GM18498 (cell line): ENCODE data around the gene ANP32B.
"Not testable (repeated sequence)": the region's sequence is repeated elsewhere in the genome, so short reads cannot be mapped to it uniquely, and the experiment has no call there.

Experiments used
- ATAC-seq: cut with Tn5 transposase; IDR thresholded peaks from one replicate; pipeline ENCODE4 v1.9.1; 2021; ENCODE audit warnings: mild to moderate bottlenecking, moderate library complexity; ENCODE audit not compliant: unreplicated experiment

ANP32B gene

DNA sequence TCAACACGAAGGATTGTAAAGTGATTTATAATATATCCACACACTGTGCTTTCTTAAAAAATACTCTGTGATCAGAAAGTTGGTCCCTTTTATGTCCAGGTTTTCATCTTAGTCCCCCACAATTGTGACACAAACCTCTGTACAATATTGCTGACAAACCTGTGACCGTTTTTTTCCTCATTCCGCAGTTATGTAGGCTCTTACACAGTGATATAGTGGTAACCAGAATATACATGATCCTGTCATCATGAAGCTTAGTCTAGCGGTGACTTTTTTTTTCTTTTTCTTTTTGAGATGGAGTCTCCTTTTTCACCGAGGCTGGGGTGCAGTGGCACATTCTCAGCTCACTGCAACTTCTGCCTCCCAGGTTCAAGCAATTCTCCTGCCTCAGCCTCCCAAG is 8.7 kb downstream of the ANP32B start:
- no peak for ATAC-seq

DNA sequence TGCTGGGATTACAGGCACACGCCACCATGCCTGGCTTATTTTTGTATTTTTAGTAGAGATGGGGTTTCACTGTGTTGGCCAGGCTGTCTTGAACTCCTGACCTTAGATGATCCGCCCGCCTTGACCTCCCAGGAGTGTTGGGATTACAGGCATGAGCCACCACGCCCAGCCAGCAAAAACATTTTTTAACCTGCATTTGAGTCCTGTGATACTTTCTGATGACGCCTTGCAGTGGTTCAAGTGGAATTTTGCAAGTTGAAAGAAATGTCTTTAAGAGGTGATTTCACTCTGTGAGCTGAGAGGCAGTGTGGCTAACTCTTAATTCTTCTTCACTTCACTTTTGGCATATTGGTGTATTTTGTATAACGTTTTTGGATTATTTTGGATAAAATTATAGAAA is 9.1 kb downstream of the ANP32B start:
- no peak for ATAC-seq

DNA sequence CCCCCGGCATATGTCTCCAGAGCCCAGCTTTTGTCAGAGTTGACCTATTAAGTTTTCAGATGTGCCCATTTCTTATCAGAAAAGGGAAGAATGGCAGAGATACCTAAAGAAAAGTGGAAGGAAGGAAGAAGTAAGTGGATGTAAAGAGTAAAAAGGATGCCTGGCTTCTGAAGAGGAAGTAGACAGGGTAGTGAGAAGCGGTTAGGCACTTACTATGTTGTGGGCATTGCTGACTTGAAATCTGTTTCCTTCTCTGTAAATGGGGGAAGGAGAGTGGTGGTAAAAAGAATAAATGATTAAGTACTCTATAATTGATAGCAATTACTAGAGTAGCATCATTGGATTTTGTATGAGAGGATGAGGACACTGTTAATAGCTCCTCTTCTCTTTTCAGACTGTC is 9.9 kb downstream of the ANP32B start:
- peak; percentile 59 for ATAC-seq

DNA sequence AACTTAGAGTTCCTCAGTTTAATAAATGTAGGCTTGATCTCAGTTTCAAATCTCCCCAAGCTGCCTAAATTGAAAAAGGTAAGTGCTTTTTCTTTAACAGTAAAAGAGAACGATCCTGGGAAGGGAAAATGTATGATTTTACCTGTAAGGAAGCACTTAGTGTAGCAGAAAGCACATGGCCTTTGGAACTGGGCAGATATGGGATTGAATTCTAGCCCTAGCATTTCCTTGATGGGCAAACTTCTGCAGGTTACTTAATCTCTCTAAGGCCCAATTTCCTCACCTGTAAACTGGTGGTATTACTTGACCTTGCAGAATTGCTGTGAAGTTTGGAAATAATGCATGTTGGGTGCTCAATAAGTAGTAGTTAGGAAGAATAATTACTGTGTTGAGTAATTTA is 11.6 kb downstream of the ANP32B start:
- ATAC-seq = no peak

DNA sequence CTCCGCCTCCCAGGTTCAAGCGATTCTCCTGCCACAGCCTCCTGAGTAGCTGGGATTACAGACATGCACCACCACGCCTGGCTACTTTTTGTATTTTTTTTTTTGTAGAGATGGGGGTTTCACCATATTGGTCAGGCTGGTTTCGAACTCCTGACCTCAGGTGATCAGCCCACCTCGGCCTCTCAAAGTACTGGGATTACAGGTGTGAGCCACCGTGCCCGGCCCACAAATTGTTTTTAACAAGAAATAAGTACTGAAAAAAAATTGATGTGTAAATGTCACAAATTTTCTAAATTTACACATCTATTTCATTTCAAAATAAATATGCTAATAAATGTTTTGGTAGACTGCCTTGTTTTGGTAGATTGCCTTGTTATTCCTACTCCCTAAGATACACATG is 13.5 kb downstream of the ANP32B start:
- not testable (repeated sequence) for ATAC-seq

DNA sequence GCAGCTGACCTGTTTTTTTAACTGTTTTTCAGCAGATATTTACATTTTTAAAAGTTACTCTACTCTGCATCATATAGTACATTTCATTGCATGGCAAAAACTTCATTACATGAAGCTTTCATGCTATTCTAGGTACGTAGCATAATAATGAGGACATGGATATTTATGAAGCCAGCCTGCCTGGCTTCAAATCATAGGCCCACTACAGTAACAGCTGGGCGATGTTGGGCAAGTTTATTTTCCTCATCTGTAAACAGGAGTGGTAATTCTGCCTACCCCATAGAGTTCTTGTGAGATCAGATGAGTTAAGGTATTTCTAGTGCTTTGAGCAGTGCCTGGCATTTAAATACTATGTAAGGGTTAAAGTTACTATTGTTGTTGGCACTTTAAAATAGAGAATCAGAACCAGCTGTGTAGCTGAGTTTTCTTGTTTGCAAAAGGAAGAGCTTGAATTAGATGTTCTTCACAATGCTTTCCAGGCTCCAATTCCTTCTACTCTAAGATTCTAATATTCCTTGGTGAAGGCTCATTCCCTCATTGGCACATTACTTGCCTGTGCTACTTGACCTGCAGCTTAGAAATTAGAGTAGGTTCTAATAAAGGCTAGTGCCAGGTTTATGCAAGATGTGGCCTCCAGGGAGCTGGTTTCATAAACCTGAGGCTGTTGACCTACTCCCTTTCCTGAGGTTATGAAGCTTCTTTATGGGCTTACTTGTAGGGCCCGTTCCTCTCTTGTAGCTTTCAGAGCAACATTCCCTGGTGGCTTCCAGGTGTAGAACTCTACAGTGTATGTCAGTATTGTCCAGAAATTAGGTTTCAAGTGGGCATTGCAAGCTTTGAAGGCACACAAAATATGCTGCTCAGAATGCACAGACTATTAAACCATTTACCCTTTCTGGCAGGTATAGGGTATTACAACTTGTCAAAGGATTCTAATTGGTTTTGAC is 14.5 kb downstream of the ANP32B start:
- ATAC-seq = no peak

DNA sequence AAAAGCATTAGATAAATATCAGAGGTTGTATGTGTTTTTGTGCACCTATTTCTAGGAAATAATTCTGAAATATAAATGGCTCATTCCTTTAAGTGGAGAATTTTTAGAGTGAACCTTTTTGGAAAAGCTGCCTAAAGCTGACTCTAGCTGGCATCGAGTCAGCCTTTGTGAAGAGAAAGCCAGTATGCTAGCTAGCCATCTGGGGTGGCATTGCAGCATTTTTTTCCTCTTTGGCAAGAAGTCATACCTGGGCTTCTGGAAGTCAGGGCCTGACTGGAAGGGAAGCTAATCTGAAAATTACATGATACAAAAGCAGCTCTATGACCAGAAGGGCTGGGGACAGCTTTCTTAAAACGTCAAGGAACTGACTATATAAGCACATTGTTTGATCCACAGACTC is 19.7 kb downstream of the ANP32B start:
- ATAC-seq = no peak

DNA sequence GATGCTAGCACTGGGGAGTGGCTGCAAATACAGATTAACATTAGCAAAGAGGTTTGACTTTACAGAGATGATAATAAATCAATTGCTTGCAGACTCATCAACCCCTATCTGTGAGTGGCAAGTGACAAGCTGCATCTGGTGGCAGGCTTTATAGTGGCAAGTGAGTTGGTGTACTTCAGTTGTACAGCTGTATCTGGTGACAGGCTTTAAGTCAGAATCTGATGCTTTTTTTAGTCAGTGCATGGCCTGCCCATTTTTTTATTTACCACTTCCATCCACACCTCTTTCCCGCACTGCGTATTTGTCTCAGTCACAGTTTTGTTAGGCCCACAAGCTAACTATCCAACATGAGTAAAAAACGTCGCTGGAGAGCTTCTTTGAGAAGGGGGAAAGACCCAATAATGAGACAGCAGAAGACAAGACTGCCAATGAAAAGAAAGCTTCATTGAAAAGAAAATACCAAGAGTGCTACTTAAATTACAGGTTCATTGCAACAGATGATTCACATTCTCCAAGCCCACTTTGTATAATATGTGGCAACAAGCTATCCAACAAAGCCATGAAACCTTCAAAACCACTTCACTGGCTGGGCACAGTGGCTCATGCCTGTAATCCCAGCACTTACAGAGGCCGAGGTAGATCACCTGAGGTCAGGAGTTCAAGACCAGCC is 23.1 kb downstream of the ANP32B start:
- ATAC-seq = no peak

DNA sequence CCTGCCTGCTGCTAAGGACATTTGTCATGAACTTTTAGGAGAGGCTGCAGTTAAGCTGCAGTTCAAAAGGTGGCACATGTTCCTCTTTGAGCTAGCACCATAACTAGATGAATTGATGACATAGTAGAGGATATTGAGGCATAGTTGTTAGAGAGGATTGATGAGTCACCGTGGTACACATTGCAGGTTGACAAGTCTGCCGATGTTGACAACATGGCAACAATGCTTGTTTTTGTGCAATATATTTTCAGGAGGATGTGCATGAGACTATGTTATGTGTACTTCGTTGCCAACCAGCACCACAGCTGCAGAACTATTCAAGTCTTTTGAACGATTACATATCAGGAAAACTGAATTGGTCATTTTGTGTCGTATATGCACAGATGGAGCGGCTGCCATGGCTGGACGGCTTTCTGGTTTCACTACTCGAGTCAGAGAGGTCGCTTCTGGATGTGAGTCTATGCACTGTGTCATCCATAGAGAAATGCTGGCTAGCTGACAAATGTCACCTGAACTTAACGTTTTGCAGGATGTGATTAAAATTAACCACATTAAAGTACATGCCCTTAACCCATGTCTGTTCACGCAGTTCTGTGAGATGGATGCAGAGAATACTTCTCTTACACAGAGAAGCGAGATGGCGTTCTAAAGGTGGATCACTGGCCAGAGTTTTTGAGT is 24.2 kb downstream of the ANP32B start:
- ATAC-seq = no peak

DNA sequence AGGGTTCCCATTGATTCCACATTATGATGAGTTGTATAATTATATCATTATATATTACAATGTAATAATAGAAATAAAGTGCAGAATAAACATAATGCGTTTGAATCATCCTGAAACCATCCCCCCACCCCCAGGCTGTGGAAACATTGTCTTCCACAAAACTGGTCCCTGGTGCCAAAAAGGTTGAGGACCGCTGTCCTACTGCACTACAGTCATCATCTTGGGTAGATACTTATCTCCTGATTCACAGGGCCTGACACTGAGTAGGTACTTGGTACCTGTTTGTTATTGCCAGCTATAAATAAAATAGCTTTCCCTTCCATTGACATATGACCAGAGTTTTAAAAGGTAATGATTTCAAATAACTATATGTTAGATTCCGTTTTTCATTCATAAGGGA is 25.6 kb downstream of the ANP32B start:
- ATAC-seq = no peak

DNA sequence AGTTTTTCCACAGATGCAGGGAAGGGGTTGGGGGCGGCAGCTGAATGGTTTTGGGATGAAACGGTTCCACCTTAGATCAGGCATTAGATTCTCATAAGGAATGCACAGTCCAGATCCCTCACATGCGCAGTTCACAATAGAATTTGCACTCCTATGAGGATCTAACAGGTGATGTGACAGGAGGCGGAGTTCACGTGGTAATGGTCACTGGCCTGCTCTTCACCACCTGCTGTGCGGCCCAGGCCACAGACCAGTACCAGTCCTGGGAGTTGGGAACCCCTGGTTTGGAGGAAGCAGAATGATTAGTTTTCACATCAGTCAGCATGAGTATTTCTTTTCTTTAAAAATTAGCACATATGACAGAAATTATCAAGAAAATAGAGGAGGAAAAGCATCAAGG is 26.3 kb downstream of the ANP32B start:
- no peak for ATAC-seq

DNA sequence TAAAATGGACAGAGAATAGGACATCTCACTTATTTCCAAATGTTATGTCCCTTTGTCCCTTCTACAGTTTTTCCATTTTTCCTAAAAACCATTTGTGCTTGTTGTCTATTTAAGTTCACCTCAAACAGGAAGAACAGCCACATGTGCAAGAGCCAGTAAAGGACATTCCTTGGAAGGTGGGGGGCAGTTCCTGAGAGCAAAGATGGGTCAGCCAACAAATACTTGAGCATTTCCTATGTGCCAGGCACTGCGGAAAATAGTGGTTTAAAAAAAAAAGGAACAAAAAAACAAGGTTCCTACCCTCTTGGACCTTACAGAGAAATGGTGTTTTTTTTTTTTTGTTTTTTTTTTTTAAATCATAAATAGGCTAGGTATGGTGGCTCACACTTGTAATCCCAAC is 26.8 kb downstream of the ANP32B start:
- ATAC-seq = no peak

DNA sequence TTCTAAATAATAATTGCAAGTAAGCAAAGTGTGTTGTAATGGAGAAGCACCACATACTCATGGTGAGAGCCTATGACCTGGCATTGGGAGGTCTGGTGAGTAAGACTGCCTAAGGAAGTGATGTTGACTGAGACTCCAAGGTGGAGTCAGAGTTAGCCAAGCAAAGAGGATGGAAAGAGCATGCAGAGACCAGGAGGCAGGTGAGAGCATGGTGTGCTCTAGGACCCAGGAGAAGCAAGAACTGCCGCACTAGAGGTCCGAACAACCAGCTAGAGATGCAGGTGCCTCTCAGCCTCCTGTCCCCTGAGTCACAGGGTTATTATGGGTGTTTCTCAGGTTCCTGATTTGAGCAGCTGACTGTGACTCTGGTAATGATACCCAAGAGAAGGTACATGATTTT is 27.3 kb downstream of the ANP32B start:
- peak; percentile 84 for ATAC-seq

DNA sequence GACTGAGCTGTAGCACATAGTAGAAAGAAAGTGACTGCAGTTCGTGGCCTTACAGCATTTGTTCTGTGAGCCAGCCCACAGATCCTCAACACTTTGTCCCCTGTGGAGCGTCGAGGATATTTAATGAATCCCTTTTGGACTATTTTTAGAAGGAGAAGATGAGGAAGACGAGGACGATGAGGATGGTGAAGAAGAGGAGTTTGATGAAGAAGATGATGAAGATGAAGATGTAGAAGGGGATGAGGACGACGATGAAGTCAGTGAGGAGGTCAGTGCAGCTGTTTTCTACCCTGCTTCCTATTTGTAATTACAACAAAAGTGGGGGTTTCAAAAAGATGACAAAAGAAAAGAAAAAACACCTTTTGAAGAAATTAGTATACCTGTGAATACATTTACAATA is 28.0 kb downstream of the ANP32B start:
- ATAC-seq = no peak

DNA sequence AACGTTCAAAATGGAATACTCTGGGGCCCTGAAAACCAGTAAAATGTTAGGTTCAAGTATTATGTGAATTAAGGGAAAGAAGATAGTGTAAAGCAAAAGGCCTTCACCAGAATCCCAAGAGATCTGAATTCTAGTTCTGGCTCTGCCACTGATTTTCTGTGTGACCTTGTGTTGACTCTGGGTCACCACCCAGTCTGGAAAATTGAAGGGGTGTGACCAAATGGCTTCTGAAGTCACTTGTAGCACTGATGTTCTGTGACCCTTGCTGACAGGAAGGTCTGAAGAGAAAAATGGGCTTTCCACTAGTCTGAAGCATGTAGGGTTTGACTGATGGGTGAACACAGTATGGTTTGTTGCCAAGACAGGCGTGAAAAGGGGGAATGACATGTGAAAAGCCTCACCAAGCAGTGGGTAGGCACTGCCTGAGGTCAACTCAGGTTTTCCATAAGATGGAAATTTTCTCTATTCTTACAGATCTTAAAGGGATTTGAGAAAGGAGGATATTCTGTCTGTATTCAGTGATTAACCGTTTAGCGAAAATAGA is 33.1 kb downstream of the ANP32B start:
- ATAC-seq = no peak

DNA sequence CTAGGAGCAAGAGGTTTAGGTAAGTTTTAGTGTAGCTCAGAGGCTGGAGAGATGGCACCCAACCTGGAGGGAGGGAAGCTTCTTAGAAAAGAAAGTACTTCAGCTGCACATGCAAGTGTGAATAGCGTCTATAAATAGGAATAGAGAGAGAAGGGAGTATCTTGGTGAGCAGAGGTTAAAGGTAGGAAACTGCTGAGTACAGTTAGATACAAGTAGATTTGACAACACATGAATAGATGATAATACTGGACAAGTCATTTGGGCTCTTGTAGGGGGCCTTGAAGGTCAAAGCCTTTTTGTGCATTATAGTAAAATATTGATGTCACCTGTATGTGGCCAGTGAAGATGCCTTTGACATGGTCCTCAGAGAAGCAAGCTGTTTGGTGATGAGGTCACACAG is 34.2 kb downstream of the ANP32B start:
- no peak for ATAC-seq

DNA sequence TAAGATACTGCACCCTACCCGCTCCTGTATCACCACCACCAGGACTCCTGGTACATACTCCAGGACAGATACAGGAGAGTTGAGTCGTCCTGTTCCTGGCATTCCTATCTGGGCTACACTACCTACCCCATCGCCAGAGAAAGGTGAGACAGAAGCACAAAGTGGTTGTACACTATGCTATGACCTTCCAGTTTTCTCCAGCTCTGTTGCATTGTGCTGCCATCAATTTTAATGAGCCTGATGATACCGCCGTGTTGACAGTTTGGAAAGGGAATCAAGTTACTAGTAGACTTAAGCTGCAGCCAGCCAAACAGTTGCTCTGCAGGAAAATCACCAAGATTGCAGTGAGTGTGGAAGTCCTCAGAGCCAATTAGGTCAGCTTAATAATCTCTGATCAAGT is 35.2 kb downstream of the ANP32B start:
- no peak for ATAC-seq

DNA sequence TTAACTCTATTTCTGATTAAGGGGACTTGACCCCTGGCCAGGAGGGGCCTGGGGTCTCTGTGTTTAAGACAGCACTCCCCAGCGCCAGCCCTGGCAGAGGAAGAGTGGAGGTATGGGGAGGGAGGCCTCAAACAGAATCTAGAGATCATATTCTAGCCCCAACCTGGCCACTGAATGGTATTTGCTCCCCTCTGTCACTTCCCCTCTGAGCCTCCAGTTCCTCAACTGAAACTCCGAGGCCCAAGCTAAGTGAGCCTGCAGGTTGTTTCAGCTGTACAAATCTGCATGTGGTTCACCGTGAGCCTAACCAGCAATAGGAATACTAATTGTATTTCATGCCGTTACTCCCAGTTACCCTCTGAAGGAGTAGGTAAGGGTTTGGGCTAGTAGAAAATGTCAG is 36.0 kb downstream of the ANP32B start:
- no peak for ATAC-seq

DNA sequence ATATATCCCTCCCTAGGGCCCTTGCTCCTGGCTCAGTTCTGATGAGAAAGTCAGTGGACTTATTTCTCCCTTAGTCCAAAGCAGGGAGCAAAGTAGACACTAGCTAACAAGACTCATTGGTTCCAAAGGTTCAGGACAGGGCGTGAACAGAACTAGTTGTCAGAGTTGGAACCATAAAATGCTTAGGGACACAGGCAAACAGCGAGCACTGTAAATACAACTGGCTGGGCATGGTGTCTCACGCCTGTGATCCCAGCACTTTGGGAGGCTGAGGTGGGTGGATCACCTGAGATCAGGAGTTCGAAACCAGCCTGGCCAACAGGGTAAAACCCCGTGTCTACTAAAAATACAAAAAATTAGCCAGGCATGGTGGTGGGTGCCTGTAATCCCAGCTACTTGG is 36.7 kb downstream of the ANP32B start:
- ATAC-seq = not testable (repeated sequence)

DNA sequence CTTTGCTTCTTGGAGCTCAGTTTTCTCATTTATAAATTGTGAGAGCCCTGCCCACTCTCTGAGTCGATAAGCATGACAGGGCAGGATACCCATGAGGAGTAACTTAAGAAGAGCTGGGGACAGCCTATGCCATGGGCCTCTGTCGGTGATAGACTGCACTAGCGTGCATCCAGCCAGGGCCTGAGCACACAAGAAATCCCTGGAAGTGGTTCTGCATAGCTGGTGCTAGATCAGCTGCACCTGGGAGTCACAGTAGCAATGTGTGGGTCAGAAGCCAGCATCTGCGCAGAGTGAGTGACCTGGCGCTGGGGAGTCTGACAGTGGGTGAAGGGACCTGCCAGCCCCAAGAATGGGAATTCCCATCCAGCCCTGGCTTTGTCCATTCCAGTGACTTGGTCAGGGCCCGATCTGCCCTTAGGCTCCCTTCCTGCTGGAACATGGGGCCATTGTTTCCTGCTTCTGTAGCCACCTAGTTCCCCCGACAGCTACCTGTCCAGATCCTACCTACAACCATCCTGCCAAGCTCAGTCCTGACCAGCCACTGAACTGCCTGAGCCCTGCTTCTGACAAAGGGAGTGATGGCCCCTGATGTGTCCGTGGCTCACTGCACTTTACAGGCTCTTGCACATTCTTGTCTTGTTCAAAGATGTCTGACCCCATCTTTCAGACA is 37.5 kb downstream of the ANP32B start:
- no peak for ATAC-seq
